HEK293 (cell line): ENCODE measurements around the gene ADAMTSL3.
A peak's percentile ranks its signal among the peaks of the same experiment; 100 is the strongest.

Source experiments
- CTCF ChIA-PET: fragments of 350-600 bp; formaldehyde crosslinking; extraction: SDS; loops from one replicate; lab custom pipeline; 2021; ENCODE audit warnings: antibody characterized with exemption; lab: Yijun Ruan, JAX
- POLR2A ChIA-PET: fragments of 300-600 bp; formaldehyde crosslinking; extraction: SDS; loops from one replicate; lab custom pipeline; 2020; ENCODE audit warnings: antibody characterized with exemption, inconsistent platforms; lab: Yijun Ruan, JAX
- H3K27ac ChIP-seq: fragments of 200-500 bp; sonication (Bioruptor generic); 2 replicates; pipeline ENCODE4 v1.5.1; 2014; ENCODE audit warnings: low read depth, low read length, control low read depth, inconsistent platforms; ENCODE audit errors: extremely low read depth
- H3K36me3 ChIP-seq, 2 experiments: fragments of 200-500 bp in 1 of 2; sonication (Bioruptor generic) in 1 of 2; 1 replicate in 1 of 2; 2 replicates in 1 of 2; pipeline ENCODE4 v1.5.1; 2014 to 2017; ENCODE audit warnings: inconsistent platforms in 2 of 2, low read length in 2 of 2; ENCODE audit not compliant: control insufficient read depth in 2 of 2, insufficient read depth in 1 of 2
- H3K4me1 ChIP-seq: fragments of 200-500 bp; sonication (Bioruptor generic); 2 replicates; pipeline ENCODE4 v1.5.1; 2014; ENCODE audit warnings: mild to moderate bottlenecking, low read length, inconsistent platforms; ENCODE audit not compliant: control insufficient read depth, insufficient read depth
- H3K4me3 ChIP-seq: 2 replicates; pipeline ENCODE4 v1.5.1; 2011; ENCODE audit warnings: low read depth, mild to moderate bottlenecking, control low read depth, low read length, moderate library complexity
- H3K9me3 ChIP-seq: fragments of 200-500 bp; sonication (Bioruptor generic); 2 replicates; pipeline ENCODE4 v1.5.1; 2014; ENCODE audit warnings: low read depth, low read length, inconsistent platforms; ENCODE audit not compliant: control insufficient read depth, insufficient read depth
- PRDM10 ChIP-seq: fragments of 450-650 bp; formaldehyde crosslinking; IDR thresholded peaks from 2 replicates; pipeline ENCODE4 v1.5.1; 2016; ENCODE audit warnings: missing biosample characterization, missing genetic modification characterization
- SCRT2 ChIP-seq: fragments of 450-650 bp; formaldehyde crosslinking; IDR thresholded peaks from 2 replicates; pipeline ENCODE4 v1.5.1; 2016; ENCODE audit warnings: missing biosample characterization, missing genetic modification characterization
- TSHZ1 ChIP-seq: fragments of 450-650 bp; formaldehyde crosslinking; IDR thresholded peaks from 2 replicates; pipeline ENCODE4 v1.5.1; 2016; ENCODE audit warnings: missing biosample characterization, missing genetic modification characterization, borderline replicate concordance
- ZFP69B ChIP-seq: fragments of 450-650 bp; formaldehyde crosslinking; IDR thresholded peaks from 2 replicates; pipeline ENCODE4 v1.5.1; 2016; ENCODE audit warnings: missing biosample characterization, missing genetic modification characterization
- ZNF223 ChIP-seq: fragments of 450-650 bp; formaldehyde crosslinking; IDR thresholded peaks from 2 replicates; pipeline ENCODE4 v1.5.1; 2016; ENCODE audit warnings: missing biosample characterization, missing genetic modification characterization
- ZNF324 ChIP-seq: fragments of 450-650 bp; formaldehyde crosslinking; IDR thresholded peaks from 2 replicates; pipeline ENCODE4 v1.5.1; 2016; ENCODE audit warnings: missing biosample characterization, missing genetic modification characterization
- ZNF335 ChIP-seq: fragments of 450-650 bp; formaldehyde crosslinking; conservative IDR thresholded peaks from 2 replicates; pipeline ENCODE4 v1.5.1; 2016; ENCODE audit warnings: missing biosample characterization, missing genetic modification characterization
- ZNF433 ChIP-seq: fragments of 450-650 bp; formaldehyde crosslinking; IDR thresholded peaks from 2 replicates; pipeline ENCODE4 v1.5.1; 2016; ENCODE audit warnings: missing biosample characterization, missing genetic modification characterization, low read depth
- ZNF548 ChIP-seq: fragments of 450-650 bp; formaldehyde crosslinking; IDR thresholded peaks from 2 replicates; pipeline ENCODE4 v1.5.1; 2016; ENCODE audit warnings: missing biosample characterization, missing genetic modification characterization
- ZNF560 ChIP-seq: fragments of 450-650 bp; formaldehyde crosslinking; IDR thresholded peaks from 2 replicates; pipeline ENCODE4 v1.5.1; 2017; ENCODE audit warnings: missing biosample characterization, missing genetic modification characterization, borderline replicate concordance
- ZNF561 ChIP-seq: fragments of 450-650 bp; IDR thresholded peaks from 2 replicates; pipeline ENCODE4 v1.5.1; 2018; ENCODE audit warnings: missing biosample characterization, missing genetic modification characterization, borderline replicate concordance
- ZNF571 ChIP-seq: fragments of 450-650 bp; formaldehyde crosslinking; IDR thresholded peaks from 2 replicates; pipeline ENCODE4 v1.5.0; 2017; ENCODE audit warnings: missing biosample characterization, missing genetic modification characterization
- ZNF629 ChIP-seq: fragments of 450-650 bp; formaldehyde crosslinking; IDR thresholded peaks from 2 replicates; pipeline ENCODE4 v1.5.1; 2017; ENCODE audit warnings: missing biosample characterization, missing genetic modification characterization
- ZNF654 ChIP-seq: fragments of 450-650 bp; formaldehyde crosslinking; IDR thresholded peaks from 2 replicates; pipeline ENCODE4 v1.5.1; 2016; ENCODE audit warnings: low read depth, missing biosample characterization, missing genetic modification characterization
- ZNF792 ChIP-seq: fragments of 450-650 bp; formaldehyde crosslinking; IDR thresholded peaks from 2 replicates; pipeline ENCODE4 v1.5.1; 2016; ENCODE audit warnings: missing biosample characterization, missing genetic modification characterization
- ZNF837 ChIP-seq: fragments of 450-650 bp; formaldehyde crosslinking; IDR thresholded peaks from 2 replicates; pipeline ENCODE4 v1.5.1; 2016; ENCODE audit warnings: missing biosample characterization, missing genetic modification characterization
- ZSCAN23 ChIP-seq: fragments of 450-650 bp; formaldehyde crosslinking; IDR thresholded peaks from 2 replicates; pipeline ENCODE4 v1.5.1; 2016; ENCODE audit warnings: missing biosample characterization, missing genetic modification characterization
- TF ChIP-seq, protein P1 (sequence below): fragments of 450-650 bp; formaldehyde crosslinking; IDR thresholded peaks from 2 replicates; pipeline ENCODE4 v1.5.1; 2016; ENCODE audit warnings: missing biosample characterization, missing genetic modification characterization
- TF ChIP-seq, protein P2 (sequence below): sonication (generic); formaldehyde crosslinking; IDR thresholded peaks from 2 replicates; pipeline ENCODE4 v1.8.1; 2022; ENCODE audit warnings: mild to moderate bottlenecking, moderate library complexity, missing genetic modification reagents
- TF ChIP-seq, protein P3 (sequence below): fragments of 450-650 bp; formaldehyde crosslinking; IDR thresholded peaks from 2 replicates; pipeline ENCODE4 v1.5.1; 2016; ENCODE audit warnings: missing biosample characterization, missing genetic modification characterization
- TF ChIP-seq, protein P4 (sequence below): fragments of 450-650 bp; formaldehyde crosslinking; IDR thresholded peaks from 2 replicates; pipeline ENCODE4 v1.5.1; 2016; ENCODE audit warnings: missing biosample characterization, missing genetic modification characterization

The ADAMTSL3 gene

DNA sequence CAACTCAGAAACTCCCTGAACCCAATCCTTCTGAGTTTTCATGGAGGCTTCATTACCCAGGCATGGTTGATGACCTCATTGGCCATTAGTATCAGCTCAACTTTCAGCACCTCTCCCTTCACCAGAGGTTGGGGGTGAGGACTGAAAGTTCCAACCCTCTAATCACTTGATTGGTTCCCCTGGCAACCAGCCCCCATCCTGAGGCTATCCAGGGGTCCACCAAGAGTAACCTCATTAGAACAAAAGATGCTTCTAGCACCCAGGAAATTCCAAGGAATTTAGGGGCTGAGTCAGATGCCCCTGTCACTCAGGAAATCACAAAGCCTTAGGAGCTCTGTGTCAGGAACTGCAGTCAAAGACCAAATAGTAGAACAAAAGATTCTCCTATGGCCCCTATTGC lies 43.8 kb downstream of the ADAMTSL3 start:
- POLR2A ChIA-PET, result no interaction called here
- no peak overlapping the region for H3K4me3 ChIP-seq
- no peaks in the 10 kb centered on the region for H3K9me3 ChIP-seq
- CTCF ChIA-PET, result interaction anchor here (0.8 to 1.2 kb wide), 2 partner anchors 10 to 449 kb away, joined by 3 to 4 read pairs; no protein-coding TSS in a partner anchor
- TF ChIP-seq ZNF792 (tag by site-specific recombination), result no peak
- TF ChIP-seq PRDM10, result peak; percentile 44; the same call in 1 of the 2 replicates
- H3K27ac ChIP-seq, result no peak overlapping the region
- H3K36me3 ChIP-seq, result no peaks in the 10 kb centered on the region
- H3K4me1 ChIP-seq, result no peaks in the 10 kb centered on the region

- no peak overlapping the region for H3K4me3 ChIP-seq
Observed at GRCh38 chr15:83698294-83698693, 44.4 kb downstream of the ADAMTSL3 start.

DNA sequence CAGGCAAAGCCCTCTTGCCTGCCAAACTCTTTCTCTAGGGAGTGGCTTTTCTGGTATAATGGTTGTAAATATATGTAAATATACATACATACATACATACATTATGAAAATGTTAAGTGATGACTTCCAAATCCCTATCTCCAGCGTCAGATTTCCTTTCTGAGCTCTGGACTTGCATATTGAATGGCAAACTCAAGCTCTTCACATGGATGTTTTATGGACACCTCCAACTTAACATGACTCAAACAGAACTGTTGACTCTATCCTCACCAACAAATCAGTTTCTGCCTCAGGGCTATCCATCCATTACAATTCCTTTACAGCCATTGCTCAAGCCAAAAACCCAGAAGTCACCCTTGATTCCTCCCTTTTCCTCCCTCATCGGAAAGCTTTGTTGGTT lies 45.1 kb downstream of the ADAMTSL3 start:
- CTCF ChIA-PET, result interaction anchor here (0.6 kb wide), 1 partner anchor 35 kb away, joined by 6 read pairs; no protein-coding TSS in a partner anchor
- Histone ChIP-seq H3K9me3 (no peaks in the 10 kb centered on the region), H3K36me3 (no peaks in the 10 kb centered on the region), H3K4me1 (no peaks in the 10 kb centered on the region), H3K4me3 (no peak overlapping the region), H3K27ac (no peak overlapping the region)
- POLR2A ChIA-PET, result no interaction called here
- TF ChIP-seq ZNF654 (tag by site-specific recombination) (no peak), ZNF837 (no peak), TSHZ1 (tag by site-specific recombination) (no peak), ZNF324 (no peak), ZNF571 (tag by site-specific recombination) (no peak), SCRT2 (tag by site-specific recombination) (no peak), ZNF560 (tag by site-specific recombination) (no peak), ZNF433 (tag by site-specific recombination) (no peak), ZNF629 (tag by site-specific recombination) (no peak), ZFP69B (tag by site-specific recombination) (no peak), ZNF548 (no peak), ZNF561 (tag by site-specific recombination) (no peak), ZNF223 (no peak)
- TF ChIP-seq, protein P1, sequence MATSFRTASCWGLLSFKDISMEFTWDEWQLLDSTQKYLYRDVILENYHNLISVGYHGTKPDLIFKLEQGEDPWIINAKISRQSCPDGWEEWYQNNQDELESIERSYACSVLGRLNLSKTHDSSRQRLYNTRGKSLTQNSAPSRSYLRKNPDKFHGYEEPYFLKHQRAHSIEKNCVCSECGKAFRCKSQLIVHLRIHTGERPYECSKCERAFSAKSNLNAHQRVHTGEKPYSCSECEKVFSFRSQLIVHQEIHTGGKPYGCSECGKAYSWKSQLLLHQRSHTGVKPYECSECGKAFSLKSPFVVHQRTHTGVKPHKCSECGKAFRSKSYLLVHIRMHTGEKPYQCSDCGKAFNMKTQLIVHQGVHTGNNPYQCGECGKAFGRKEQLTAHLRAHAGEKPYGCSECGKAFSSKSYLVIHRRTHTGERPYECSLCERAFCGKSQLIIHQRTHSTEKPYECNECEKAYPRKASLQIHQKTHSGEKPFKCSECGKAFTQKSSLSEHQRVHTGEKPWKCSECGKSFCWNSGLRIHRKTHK (tag by site-specific recombination), result no peak
- TF ChIP-seq, protein P2, sequence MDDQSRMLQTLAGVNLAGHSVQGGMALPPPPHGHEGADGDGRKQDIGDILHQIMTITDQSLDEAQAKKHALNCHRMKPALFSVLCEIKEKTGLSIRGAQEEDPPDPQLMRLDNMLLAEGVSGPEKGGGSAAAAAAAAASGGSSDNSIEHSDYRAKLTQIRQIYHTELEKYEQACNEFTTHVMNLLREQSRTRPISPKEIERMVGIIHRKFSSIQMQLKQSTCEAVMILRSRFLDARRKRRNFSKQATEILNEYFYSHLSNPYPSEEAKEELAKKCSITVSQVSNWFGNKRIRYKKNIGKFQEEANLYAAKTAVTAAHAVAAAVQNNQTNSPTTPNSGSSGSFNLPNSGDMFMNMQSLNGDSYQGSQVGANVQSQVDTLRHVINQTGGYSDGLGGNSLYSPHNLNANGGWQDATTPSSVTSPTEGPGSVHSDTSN (CRISPR knock-in tag), result no peak
- TF ChIP-seq, protein P3, sequence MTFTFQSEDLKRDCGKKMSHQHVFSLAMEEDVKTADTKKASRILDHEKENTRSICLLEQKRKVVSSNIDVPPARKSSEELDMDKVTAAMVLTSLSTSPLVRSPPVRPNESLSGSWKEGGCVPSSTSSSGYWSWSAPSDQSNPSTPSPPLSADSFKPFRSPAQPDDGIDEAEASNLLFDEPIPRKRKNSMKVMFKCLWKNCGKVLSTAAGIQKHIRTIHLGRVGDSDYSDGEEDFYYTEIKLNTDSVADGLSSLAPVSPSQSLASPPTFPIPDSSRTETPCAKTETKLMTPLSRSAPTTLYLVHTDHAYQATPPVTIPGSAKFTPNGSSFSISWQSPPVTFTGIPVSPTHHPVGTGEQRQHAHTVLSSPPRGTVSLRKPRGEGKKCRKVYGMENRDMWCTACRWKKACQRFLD (tag by site-specific recombination), result no peak
- TF ChIP-seq, protein P4, sequence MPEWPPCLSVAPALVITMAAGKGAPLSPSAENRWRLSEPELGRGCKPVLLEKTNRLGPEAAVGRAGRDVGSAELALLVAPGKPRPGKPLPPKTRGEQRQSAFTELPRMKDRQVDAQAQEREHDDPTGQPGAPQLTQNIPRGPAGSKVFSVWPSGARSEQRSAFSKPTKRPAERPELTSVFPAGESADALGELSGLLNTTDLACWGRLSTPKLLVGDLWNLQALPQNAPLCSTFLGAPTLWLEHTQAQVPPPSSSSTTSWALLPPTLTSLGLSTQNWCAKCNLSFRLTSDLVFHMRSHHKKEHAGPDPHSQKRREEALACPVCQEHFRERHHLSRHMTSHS (tag by site-specific recombination), result no peak

More at GRCh38 chr15:83698294-83698693, 44.4 kb downstream of the ADAMTSL3 start:
- H3K9me3 ChIP-seq, result no peaks in the 10 kb centered on the region
- no peaks in the 10 kb centered on the region for H3K4me1 ChIP-seq
- POLR2A ChIA-PET, result no interaction called here
- H3K36me3 ChIP-seq, result no peaks in the 10 kb centered on the region
- H3K27ac ChIP-seq, result no peak overlapping the region
- TF ChIP-seq ZNF335 (tag by site-specific recombination), result no peak
- TF ChIP-seq ZSCAN23 (tag by site-specific recombination), result no peak
- CTCF ChIA-PET, result no interaction called here
